AG04449 (cell line): Measurements from ENCODE around the gene ADD3.

Experiments used
- CTCF ChIA-PET: fragments of 350-600 bp; formaldehyde crosslinking; extraction: SDS; loops from one replicate; lab custom pipeline; 2021; ENCODE audit warnings: antibody characterized with exemption; lab: Yijun Ruan, JAX
- POLR2A ChIA-PET: fragments of 400-600, 350-600 bp; formaldehyde crosslinking; extraction: SDS; loops from one replicate; lab custom pipeline; 2020; ENCODE audit warnings: antibody characterized with exemption, inconsistent platforms; lab: Yijun Ruan, JAX
- DNase-seq: peaks from one replicate; pipeline ENCODE4 v3.0.0-alpha.2; 2010; ENCODE audit warnings: low read depth, low spot score
- H3K4me3 ChIP-seq: 2 replicates; pipeline ENCODE4 v1.5.1; 2011; ENCODE audit warnings: low read depth, mild to moderate bottlenecking, control low read depth, low read length
- CTCF ChIP-seq: IDR thresholded peaks from one replicate; pipeline ENCODE4 v1.5.1; 2011; ENCODE audit warnings: mild to moderate bottlenecking, moderate library complexity, low read length, control low read depth, inconsistent platforms; ENCODE audit not compliant: insufficient read depth; ENCODE audit errors: missing control alignments

Gene ADD3

GRCh38 chr10:110160081-110160480 is 152.3 kb downstream of the ADD3 start:
- ChIA-PET CTCF (interaction anchor here (1.1 to 2.0 kb wide), 3 partner anchors 19 to 23 kb away, joined by 3 to 5 read pairs (median 4); no protein-coding TSS in a partner anchor), POLR2A (no interaction called here)
- no peak overlapping the region for H3K4me3 ChIP-seq
- TF ChIP-seq CTCF: no peak
- no peak for DNase-seq

GRCh38 chr10:110160522-110160921 is 152.7 kb downstream of the ADD3 start:
- H3K4me3 ChIP-seq: no peak overlapping the region
- CTCF ChIA-PET: interaction anchor here (1.1 to 1.4 kb wide), 2 partner anchors 22 to 23 kb away, joined by 3 to 4 read pairs; no protein-coding TSS in a partner anchor
- POLR2A ChIA-PET: no interaction called here
- DNase-seq: no peak
- TF ChIP-seq CTCF: no peak

- ChIA-PET CTCF (no interaction called here), POLR2A (no interaction called here)
- no peak overlapping the region for H3K4me3 ChIP-seq
- DNase-seq: no peak
- TF ChIP-seq CTCF: no peak
Measured at GRCh38 chr10:110162741-110163145, 155.0 kb downstream of the ADD3 start.

GRCh38 chr10:110163192-110163773 is 155.5 kb downstream of the ADD3 start:
- DNase-seq: no peak

GRCh38 chr10:110163841-110164240 is 156.1 kb downstream of the ADD3 start:
- no peak for DNase-seq
- ChIA-PET POLR2A (no interaction called here), CTCF (interaction anchor here (0.8 to 1.0 kb wide), 2 partner anchors 26 to 116 kb away, joined by 3 to 4 read pairs; no protein-coding TSS in a partner anchor)
- no peak overlapping the region for H3K4me3 ChIP-seq
- no peak for TF ChIP-seq CTCF

More at GRCh38 chr10:110163192-110163773, 155.5 kb downstream of the ADD3 start:
- TF ChIP-seq CTCF: no peak
- ChIA-PET CTCF (interaction anchor here (0.8 to 1.0 kb wide), 2 partner anchors 26 to 116 kb away, joined by 3 to 4 read pairs; no protein-coding TSS in a partner anchor), POLR2A (no interaction called here)
- H3K4me3 ChIP-seq: no peak overlapping the region

- H3K4me3 ChIP-seq: no peak overlapping the region
- no peak for TF ChIP-seq CTCF
- CTCF ChIA-PET: interaction anchor here (1.1 kb wide), 1 partner anchor 27 kb away, joined by 6 read pairs; no protein-coding TSS in a partner anchor
- POLR2A ChIA-PET: no interaction called here
- no peak for DNase-seq
Measured at GRCh38 chr10:110165239-110165638, 157.5 kb downstream of the ADD3 start.
